DOHH2 (cell line): ENCODE results near the gene LGALS8.

Experiments
- EZH2phosphoT487 ChIP-seq: fragments of 200-600 bp; sonication (generic); IDR thresholded peaks from 2 replicates; pipeline ENCODE4 v1.6.1; 2017; ENCODE audit warnings: borderline replicate concordance, mild to moderate bottlenecking, antibody characterized with exemption, low read length, moderate library complexity, mixed read lengths
- TF ChIP-seq, protein P1 (sequence below): fragments of 200-600 bp; sonication (generic); IDR thresholded peaks from one replicate; pipeline ENCODE4 v1.5.1; 2014; ENCODE audit warnings: antibody characterized with exemption, mild to moderate bottlenecking, low read depth, low read length; ENCODE audit not compliant: poor library complexity, severe bottlenecking

DNA sequence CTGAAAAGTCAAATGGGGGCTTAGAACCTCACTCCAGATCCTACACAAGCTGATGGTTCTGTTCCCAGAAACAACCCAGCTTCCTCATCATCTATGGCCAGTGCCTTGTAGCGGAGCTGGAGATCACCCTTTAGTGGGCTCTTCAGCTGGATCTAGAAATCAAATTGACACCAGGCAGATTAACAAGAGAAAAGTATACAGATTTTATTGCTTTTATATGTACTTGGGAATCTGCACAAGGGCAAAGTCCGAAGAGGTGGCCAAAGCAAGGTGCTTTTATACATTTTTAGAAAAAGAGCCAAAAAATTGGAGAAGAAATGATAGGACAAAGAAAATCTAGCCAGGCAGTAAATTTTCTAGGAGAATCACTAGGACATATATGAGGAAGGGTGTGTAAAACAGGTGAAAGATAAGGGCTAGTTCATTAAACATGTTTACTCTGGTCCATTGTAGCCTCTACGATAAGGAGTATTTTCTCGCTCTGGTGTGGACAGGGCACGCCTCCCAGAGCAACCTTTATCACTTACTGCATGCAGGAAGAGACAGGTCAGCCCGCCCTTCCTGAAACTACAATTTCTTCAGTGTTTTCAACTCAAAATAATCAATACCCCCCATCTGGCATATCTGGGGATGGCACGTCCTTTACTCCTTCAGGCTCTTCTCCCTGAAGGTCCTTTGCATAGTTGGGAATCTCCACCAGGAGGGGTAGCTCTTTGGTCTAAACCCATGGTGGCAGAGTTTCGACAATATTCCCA lies 14.0 kb upstream of the LGALS8 start:
- TF ChIP-seq, protein P1, sequence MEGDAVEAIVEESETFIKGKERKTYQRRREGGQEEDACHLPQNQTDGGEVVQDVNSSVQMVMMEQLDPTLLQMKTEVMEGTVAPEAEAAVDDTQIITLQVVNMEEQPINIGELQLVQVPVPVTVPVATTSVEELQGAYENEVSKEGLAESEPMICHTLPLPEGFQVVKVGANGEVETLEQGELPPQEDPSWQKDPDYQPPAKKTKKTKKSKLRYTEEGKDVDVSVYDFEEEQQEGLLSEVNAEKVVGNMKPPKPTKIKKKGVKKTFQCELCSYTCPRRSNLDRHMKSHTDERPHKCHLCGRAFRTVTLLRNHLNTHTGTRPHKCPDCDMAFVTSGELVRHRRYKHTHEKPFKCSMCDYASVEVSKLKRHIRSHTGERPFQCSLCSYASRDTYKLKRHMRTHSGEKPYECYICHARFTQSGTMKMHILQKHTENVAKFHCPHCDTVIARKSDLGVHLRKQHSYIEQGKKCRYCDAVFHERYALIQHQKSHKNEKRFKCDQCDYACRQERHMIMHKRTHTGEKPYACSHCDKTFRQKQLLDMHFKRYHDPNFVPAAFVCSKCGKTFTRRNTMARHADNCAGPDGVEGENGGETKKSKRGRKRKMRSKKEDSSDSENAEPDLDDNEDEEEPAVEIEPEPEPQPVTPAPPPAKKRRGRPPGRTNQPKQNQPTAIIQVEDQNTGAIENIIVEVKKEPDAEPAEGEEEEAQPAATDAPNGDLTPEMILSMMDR = no peak
- no peak for TF ChIP-seq EZH2phosphoT487
